ENCODE measurements around the gene CIPC. TPM values are rescaled to one million over a fixed set of nuclear protein-coding genes. Genes with fewer than 3 reads are reported as not detected.
A peak's percentile ranks its signal among the peaks of the same experiment; 100 is the strongest.

Gene CIPC
- polyA plus RNA-seq, 1 experiment = 9.9 TPM

DNA sequence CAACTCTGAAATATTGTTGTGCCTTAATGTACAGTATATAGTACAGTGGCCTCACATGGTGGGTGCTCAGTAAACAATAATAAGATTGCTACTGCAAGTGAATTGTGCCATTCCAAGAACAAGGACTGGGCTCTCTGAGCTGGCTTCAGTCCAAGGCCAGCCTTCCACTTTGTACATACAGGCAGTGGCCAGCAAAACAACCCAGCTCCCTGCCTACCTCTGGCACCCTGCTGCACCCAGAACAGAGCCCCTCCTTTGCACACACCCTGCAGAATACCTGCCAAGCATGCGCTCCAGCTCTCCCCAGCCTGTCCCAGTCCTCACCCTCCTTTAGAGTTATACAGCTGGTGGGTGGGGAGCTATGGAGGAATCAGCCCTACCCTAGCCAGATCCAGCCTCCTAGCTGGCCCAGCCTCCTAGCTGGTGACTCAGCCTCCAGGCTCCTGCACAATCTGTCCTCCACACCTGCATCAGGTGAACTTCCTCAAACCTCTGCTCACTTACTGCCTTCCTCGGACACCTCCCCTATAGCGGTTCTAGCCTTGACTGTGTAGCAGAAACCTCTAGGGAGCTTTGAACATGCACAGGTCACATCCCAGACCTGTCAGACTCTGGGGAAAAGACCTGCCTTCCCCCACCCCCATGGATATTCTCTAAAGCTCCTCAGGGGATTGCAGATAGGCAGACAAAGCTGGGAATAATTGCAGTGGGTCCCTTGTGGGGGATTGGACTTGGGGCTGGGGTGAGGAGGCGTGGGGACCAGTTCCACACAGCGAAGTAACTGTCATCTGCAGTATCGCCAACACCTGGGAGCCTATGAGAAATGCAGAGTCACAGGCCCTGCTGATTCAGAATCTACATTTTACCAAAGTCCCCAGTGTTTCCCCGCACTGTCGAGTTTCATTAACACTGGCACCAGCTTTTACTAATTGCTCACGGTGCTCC lies 25.6 kb downstream of the CIPC start:
- ChIA-PET POLR2A (no interaction called here), CTCF (interaction anchor here (0.7 to 6.6 kb wide), 13 partner anchors 8 to 303 kb away, joined by 3 to 51 read pairs (median 4); no protein-coding TSS in a partner anchor)
- no peak overlapping the region for H3K27ac ChIP-seq (ENCODE audit: low read depth, low read length)
- DNase-seq (ENCODE audit: low read depth, low spot score) = no peak
- TF ChIP-seq, protein P1, sequence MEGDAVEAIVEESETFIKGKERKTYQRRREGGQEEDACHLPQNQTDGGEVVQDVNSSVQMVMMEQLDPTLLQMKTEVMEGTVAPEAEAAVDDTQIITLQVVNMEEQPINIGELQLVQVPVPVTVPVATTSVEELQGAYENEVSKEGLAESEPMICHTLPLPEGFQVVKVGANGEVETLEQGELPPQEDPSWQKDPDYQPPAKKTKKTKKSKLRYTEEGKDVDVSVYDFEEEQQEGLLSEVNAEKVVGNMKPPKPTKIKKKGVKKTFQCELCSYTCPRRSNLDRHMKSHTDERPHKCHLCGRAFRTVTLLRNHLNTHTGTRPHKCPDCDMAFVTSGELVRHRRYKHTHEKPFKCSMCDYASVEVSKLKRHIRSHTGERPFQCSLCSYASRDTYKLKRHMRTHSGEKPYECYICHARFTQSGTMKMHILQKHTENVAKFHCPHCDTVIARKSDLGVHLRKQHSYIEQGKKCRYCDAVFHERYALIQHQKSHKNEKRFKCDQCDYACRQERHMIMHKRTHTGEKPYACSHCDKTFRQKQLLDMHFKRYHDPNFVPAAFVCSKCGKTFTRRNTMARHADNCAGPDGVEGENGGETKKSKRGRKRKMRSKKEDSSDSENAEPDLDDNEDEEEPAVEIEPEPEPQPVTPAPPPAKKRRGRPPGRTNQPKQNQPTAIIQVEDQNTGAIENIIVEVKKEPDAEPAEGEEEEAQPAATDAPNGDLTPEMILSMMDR (IDR thresholded peaks at IDR 0.05; ENCODE audit: low read depth, low read length) = no peak
- no peaks in the 10 kb centered on the region for H3K9me3 ChIP-seq (ENCODE audit: control insufficient read depth, insufficient read depth, low read length)
- no peak overlapping the region for H3K4me3 ChIP-seq (ENCODE audit: low read depth, low read length)
- H3K27me3 ChIP-seq (ENCODE audit: control insufficient read depth, insufficient read depth, low read length) = peaks cover 39% of the 10 kb centered on the region

DNA sequence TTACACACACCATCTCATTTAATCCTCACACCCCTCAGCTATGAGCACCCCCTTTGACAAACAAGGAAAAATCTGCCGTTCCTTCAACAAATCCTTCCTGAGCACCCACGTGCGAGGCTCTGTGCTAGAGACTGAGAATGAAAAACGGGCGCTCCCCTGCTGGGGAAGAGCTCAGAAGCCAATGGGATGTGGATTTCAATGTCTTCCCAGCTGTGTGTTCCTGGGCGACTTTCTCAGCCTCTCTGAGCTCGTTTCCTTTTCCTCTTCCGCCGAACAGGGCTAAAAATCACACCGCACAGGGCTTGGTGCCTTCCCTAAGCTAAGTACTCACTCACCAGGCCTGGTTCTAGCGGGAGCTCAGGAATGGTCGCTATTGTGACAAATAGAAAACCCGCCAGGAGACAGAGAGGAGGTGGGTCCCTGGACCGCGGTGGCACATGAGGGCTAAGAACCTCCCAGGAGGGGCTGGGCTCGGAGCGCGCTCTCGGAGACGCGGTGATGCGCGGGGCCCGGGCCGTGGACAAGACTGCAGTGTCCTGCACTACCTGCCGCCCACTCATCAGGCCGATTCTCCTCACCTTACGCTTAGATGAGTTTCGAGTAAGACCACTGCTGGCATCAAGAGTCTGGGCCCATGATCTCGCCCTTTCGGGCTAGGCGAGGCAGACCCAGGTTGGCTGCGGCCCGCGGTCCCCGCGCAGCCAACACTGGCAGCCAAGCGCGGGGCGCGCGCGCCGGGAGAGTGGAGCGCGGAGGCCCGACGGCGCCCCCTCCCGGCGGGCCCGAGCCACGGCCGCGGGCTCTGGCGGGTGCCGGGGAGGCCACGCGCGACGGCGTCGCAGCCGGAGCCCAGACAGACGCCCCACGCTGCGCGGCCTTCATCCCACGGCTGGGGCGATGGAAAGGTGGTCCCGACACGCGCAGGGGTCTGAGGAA lies 26.6 kb downstream of the CIPC start:
- no peak for DNase-seq (ENCODE audit: low read depth, low spot score)
- POLR2A ChIA-PET = no interaction called here
- Histone ChIP-seq H3K4me3 (ENCODE audit: low read depth, low read length) (peak overlapping the region; percentile 61), H3K9me3 (ENCODE audit: control insufficient read depth, insufficient read depth, low read length) (no peaks in the 10 kb centered on the region), H3K27me3 (ENCODE audit: control insufficient read depth, insufficient read depth, low read length) (peaks cover 43% of the 10 kb centered on the region), H3K27ac (ENCODE audit: low read depth, low read length) (no peak overlapping the region)
- CTCF ChIA-PET = interaction anchor here (0.6 to 6.6 kb wide), 13 partner anchors 9 to 757 kb away, joined by 3 to 51 read pairs (median 4); no protein-coding TSS in a partner anchor
- TF ChIP-seq, protein P1 (IDR thresholded peaks at IDR 0.05; ENCODE audit: low read depth, low read length) = no peak; the same call in 1 of the 2 replicates

DNA sequence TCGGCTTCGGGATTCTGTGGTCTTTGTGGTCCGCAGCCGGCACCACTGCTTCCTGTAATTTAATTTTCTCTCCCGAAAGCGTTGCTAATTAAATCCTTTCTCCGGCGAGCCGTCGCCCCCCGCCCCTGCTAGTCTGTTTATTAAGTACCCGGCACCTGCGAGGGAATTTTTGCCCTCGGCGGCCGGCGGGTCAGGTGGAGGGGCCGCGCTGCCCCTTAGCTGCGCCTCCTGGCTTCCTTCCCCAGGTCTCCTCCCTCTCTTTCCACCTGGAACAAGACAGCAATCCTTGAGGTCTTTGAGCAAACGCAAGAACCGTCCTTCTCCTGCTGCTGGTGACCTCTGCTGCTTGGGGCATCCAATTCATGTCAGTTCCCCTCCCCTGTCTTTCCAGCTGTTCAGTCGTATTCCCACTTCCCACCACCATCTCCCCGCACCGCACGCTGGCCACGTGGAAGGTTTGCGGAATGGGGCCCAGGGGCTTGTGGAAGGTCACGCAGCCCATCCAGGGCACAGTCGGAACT lies 27.3 kb downstream of the CIPC start:
- ChIA-PET POLR2A (no interaction called here), CTCF (interaction anchor here (0.6 to 6.6 kb wide), 5 partner anchors 10 to 758 kb away, joined by 3 to 51 read pairs (median 5); no protein-coding TSS in a partner anchor)
- TF ChIP-seq, protein P1 (IDR thresholded peaks at IDR 0.05; ENCODE audit: low read depth, low read length) = no peak
- Histone ChIP-seq H3K27ac (ENCODE audit: low read depth, low read length) (no peak overlapping the region), H3K4me3 (ENCODE audit: low read depth, low read length) (no peak overlapping the region), H3K27me3 (ENCODE audit: control insufficient read depth, insufficient read depth, low read length) (peaks cover 46% of the 10 kb centered on the region), H3K9me3 (ENCODE audit: control insufficient read depth, insufficient read depth, low read length) (no peaks in the 10 kb centered on the region)
- no peak for DNase-seq (ENCODE audit: low read depth, low spot score)

DNA sequence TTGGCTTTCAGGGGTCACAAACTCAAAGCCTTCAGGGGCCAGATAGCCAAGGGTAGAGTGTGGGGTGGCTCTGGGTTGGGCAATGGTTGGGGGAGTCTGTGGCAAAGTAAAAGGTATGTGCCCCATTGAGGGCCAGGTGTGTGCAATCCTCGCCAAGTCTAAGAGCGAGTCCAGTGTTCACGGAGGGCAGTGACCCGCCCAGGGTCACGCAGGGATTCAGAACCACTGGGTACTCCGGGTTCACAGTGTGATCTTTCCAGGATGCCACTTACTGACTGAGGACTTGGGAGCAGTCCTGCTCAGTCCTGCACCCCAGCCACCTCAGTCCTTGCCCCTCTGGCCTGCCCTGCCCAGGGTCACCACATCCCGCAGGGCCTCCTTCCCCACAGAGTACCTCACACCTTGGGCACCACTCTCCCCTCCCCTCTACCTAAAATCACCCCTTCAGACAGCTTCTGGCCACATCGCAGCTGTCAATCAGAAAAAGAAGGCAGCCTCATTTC lies 27.8 kb downstream of the CIPC start:
- Histone ChIP-seq H3K4me3 (ENCODE audit: low read depth, low read length) (no peak overlapping the region), H3K9me3 (ENCODE audit: control insufficient read depth, insufficient read depth, low read length) (no peaks in the 10 kb centered on the region), H3K27ac (ENCODE audit: low read depth, low read length) (no peak overlapping the region), H3K27me3 (ENCODE audit: control insufficient read depth, insufficient read depth, low read length) (peaks cover 46% of the 10 kb centered on the region)
- ChIA-PET POLR2A (no interaction called here), CTCF (interaction anchor here (1.0 to 6.6 kb wide), 4 partner anchors 10 to 252 kb away, joined by 3 to 51 read pairs (median 6); no protein-coding TSS in a partner anchor)
- TF ChIP-seq, protein P1 (IDR thresholded peaks at IDR 0.05; ENCODE audit: low read depth, low read length) = no peak
- DNase-seq (ENCODE audit: low read depth, low spot score) = no peak
